GM21786 (cell line): ENCODE measurements around the gene SPTB.

Experiments
- ATAC-seq: cut with Tn5 transposase; IDR thresholded peaks from one replicate; pipeline ENCODE4 v1.9.1; 2021; ENCODE audit not compliant: unreplicated experiment

The SPTB gene

DNA sequence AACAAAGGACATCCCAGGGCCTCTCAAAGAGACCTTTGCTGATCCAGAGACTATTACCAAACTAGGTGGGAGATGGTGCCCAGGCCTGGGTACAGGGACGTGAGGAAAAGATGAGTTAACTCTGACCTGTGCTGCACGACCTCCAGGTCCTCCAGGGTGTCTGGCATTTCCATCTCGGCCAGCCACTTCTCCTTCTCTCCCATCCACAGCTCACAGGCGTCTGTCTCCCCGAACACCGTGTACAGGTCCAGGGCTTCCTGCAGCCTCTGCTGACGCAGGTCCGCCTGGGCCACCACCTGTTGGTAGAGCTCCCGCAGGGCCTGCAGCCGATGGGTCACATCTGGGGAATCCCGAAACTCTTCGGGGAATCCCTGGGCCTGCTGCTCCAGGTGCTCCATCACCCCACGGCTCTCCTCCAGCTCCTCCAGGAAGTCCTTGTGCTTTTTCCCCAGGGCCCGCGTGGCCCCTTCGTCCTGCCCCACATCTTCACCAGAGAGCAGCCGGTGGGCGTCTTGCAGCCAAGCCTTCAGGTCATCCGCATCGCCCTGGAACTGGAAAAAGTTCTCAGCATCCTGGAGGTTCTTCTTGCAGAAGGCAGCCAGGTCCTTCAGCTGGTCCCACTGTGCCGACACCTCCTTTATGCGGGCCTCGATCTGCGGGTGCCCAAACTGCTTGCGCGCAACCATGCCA is 86.7 kb downstream of the SPTB start:
- ATAC-seq, result no peak

DNA sequence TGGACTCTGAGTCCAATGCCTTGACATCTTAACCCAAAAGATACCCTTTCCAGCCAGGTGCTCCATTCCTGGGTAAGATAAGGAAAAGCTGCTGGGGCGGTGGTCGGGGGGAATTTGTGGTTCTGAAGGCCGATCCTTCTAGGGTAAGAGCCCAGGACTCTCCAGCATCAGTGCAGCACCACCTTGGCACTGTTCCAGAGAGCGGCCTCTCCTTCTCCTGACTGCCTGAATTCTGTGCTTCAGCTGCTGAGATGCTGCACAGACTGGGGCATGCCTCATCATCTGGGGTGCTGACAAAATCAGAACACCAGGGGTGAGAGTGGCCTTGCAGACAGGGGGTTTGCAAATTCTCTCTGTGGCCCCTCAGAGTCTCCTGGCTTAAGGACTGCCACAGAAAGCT is 87.5 kb downstream of the SPTB start:
- ATAC-seq, result no peak

DNA sequence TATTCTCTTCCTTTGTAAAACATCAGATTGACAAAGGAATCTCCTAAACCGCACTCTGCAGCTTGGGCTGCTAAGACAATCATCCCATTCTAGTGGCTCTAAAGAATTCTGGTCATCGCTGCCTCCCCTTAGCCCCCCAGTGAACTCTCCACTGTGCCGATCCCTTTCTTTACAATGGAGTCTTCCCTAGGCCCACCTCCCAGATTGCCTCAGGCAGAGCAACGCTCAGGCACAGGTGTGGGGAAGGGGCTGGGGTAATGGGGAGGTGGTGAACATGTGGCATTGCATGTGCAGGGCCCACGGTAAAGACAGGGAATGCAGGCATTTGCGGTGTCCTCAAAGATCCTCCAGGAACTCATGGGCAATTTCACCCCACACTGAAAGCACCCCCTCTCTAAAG is 89.2 kb downstream of the SPTB start:
- no peak for ATAC-seq

DNA sequence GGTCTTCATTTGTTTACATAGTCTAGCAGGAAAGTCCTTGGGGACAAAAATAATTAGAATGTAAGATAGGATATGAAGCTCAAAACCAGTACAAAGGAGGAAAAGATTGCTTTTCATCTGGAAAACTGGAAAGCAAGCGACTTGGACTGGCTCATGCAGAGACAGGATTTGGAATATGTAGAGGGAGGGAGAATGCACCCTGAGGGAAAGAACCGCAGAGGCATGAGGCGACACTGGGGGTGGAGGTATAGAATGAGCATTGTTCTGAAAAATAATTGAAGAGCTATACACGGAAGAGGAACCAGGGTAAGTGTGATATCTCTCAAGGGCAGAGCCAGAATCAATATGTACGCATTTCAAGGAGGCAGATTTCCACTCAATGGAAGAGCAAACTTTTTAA is 90.0 kb downstream of the SPTB start:
- no peak for ATAC-seq

DNA sequence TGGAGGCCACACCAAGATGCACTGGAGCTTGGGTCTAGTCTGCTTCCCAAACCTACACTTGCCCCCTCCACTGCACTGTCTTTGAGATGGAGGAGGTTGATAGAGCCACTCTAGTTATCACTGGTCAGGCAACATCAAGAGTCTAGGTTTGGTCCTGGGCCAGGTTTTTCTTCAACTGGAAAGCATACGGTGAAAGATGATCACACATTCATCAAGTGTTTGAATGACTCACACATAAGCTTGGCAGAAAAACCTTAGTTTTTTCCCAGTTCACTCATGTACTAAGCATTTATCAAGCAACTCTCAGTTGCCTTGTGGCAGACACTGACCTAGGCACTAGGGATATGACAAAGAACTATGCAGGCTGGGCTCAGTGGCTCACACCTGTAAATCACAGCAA is 91.0 kb downstream of the SPTB start:
- no peak for ATAC-seq

DNA sequence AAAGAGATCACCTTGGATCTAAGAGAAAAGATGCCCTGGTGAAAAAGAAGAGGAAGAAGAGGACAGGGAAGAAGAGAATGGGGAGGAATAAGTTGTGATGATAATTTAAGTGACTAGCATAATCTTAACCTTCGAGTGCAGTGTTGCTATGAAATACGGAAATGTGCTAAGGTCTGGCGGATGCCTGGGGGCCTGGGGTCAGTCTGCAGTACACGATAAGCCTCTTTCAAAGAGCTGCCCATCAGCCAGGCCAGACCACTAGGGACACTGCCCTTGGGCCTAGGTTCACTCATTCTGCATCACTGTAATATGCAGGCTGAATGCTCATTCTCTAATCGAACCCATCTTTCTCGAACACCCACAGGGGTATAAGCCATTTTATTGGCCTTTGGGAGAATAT is 92.1 kb downstream of the SPTB start:
- ATAC-seq, result no peak

DNA sequence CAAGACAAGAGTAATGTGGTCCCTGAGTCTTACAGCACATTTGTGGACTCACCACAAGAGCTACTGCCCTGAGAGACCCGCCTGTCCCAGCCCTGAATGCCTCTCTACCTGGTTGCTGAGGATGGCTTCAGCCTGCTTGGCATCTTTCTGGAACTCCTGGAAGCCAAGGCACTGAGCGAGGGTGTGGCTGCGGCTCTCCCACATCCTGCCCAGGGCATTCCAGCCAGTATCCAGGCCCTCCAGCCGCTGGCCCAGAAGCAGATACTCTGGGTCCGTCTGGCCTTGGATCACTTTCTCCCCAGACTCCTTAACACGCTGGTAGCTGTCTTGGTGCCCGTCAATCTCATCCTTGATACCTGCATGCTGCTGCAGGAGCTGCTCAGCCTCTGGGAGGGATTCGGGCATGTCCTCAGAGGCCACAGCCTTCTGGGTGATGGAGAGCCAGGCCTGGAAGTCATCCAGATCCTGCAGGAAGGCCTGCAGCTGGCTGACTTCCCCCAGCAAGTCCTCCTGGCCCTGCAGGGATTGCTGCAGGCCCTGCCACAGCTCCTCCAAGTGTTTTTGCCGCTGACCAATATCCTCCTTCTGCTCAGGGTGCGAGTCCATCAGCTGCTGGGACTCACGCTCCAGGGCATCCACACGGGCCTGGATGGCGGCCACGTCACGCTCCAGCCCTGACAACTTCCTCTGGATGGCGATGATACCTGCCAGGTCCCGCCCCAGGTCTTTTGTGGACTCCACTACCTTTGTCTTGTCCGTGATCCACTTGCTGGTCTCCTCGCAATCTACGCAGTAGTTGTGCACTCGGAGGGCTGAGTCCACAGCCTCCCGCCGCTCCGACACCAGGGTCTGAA is 93.2 kb downstream of the SPTB start:
- ATAC-seq, result no peak

DNA sequence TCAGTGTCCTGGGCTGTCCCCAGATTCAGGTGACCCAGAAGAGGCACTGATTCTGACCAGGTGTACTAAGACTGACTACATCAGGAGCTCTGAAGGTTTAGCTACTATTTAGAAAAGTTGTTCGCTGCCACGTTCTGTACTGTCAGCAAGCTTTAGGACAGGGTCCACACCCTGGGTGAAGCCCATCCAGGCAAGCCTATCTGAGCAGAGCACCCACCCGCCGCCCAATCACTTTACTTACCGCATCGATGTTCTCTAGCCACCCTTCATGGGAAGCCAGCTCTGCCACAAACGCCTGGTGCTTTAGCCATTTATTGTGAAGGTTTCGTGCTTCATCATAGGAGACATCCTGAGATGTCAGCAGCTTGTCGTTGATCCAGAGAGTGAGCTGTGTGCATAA is 95.7 kb downstream of the SPTB start:
- ATAC-seq, result no peak

DNA sequence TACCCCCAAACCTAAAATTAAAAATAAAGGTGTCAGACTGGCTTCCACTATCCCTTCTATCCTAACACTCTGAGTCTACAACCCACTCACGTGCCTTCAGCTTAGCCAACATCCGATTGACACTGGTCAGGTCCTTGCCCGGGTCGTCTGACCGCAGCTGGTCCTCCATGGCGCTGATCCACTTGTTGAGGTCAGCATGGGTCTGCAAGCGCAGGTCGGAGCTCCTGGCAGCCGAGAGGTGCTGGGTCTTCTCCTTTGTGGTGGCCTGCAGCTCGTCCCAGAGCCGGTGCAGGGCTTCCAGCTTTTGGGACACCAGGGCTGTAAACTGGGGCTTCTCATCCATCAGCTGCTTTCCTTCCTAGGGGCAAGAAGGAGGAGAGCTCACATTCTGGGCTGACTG is 97.5 kb downstream of the SPTB start:
- ATAC-seq, result no peak

DNA sequence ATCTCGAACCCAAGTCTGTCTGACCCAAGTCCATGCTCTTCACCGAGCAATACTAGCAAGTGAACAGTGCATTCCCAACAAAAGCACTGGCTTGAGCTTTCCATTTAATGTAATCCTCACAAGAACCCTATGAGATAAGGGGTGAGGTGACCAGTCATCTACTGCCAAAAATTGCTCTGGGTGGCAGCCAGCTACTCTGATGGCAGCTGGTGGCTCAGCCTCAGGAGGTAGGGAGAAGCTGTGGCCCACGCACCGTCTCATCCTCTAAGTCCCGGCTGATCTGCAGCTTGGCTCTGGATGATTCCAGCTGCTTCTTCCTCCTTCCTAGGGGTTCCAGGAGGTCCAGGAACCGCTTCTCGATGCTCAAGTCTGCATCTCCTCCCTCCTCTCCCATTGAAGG is 100.2 kb downstream of the SPTB start:
- no peak for ATAC-seq

DNA sequence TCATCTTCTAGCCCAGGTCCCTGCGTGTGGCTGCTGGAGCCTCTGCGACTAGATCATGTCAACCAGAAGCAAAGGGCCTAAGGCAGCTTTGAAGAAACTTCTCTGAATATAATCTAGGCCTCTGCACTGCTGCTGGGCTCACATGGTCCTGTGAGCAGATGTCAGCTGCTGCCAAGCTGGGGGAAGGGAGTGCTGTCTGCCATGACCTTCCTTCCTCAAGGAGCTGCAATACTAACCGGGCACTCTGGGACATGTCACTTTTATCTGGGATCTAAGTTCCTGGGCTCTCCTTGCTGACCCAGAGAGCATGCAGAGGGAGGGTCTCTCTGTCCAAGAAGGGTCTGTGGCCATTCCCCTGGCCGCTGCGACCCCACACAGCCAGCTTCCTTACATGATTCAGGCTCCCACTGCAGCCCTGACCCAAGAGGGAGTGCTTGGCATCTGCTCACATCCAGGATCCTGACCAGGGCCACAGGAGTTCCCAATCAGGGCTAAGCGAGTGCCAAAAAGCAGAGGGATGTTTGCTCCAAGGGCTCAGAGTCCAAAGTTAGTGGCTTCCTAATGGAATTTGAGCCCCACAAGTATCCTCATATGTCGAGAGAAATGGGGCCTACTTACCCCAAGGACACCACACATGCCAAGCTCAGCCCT is 101.5 kb downstream of the SPTB start:
- ATAC-seq, result no peak

DNA sequence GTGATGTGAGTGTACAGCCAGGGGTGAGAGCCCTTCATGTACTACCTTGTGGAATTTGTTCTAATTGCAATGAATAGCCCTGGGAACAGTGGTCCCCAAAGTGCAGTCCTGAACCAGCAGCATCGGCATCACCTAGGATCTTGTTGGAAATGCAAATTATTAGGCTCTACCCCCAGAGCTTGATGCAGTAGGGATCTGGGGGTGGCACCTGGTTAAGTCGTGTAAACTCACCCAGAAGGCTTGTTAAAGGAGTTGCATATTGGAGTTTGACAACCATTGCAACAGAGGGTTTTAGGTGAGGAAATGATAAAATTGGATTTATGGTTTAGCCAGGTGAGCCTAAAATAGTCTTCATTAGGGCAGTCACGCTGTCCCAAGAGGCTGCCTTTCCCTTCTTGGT is 102.2 kb downstream of the SPTB start:
- no peak for ATAC-seq

DNA sequence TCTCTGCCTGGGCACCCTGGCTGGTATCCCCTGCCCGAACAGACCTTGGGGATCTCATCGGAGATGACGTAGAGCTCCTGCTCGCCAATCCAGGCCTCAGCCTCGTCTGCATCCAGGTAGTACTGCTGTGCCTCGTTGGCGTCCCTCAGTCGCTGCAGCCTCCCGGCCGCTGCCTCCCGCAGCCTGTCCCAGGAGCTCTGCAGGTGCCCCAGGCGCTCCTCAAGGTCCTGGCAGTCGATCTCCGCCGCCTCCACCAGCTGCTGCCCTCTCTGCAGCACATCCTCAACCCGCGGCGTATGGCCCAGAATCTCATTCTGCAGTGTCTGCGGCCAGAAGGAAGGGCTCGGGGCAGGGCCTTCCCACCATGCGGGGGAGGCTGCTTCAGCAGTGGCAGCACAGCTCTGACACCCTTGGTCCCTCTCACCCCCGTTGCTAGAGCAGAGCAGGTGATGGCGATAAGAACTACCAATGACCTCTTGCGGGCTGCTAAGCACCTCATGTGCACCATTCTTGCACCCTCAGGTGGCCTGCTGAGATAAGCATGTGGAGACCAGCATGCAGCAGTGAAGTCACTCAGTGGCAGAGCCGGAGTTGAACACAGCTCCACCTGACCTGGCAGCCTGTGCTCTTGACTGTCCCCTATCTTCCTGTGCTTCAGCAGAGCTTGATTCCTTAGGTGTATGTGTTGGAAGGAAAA is 104.5 kb downstream of the SPTB start:
- ATAC-seq, result no peak

DNA sequence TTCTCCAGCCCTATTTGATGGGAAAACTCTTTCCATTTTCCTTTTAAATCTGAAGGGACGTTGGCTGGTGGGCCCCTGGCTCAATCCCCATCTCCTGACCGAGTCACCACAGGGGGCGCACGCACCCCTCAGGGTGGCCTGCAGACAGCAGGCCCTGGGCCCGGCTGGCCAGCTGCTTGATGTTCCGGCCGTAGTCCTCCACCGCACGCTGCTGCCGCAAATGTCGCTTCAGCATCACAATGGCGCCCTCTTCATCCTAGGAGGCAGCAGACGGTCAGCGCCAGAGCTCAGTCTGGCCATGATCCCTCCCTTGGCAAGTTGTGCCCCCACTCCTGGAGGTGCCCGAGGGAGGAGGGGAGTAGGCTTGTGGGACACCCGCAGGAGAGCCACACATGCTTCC is 105.4 kb downstream of the SPTB start:
- ATAC-seq, result no peak

DNA sequence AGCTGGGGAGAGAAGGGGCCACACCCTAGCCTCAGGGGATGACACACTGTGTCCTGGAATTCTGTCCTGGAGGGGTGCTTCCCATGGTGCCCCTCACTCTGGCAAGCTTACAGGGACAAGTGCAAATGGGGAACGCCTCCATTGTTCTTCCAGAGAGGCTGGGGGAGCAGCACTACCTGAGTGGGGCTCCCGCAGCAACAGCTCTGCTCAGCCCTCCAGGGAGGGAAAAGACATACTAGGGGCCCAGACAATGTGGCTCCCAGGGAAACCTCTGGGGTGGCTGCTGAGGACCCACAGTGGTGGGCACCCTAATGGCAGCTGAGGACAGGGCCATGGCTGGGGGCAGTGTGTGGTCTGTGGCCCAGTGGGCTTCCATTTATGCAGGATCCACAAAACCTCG is 106.1 kb downstream of the SPTB start:
- no peak for ATAC-seq

DNA sequence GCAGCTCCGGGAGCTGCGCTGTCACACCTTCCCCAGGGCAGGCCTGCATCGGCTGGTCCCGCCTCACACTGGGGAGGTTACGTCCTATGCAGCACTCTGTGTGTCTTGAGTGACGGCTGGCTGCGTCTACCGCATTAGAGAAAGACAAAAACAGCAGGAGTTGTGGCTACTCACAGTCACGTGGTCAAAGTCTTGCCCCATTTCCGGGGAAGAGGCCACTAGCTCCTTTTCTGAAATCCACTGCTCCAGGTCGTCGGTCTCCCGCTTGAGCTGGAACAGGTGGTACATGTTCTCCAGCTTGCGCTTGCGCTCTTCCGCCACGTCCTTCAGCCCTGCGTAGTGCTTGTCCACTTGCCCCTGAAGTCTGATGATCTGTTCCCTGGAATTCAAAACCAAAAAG is 106.7 kb downstream of the SPTB start:
- ATAC-seq, result no peak

DNA sequence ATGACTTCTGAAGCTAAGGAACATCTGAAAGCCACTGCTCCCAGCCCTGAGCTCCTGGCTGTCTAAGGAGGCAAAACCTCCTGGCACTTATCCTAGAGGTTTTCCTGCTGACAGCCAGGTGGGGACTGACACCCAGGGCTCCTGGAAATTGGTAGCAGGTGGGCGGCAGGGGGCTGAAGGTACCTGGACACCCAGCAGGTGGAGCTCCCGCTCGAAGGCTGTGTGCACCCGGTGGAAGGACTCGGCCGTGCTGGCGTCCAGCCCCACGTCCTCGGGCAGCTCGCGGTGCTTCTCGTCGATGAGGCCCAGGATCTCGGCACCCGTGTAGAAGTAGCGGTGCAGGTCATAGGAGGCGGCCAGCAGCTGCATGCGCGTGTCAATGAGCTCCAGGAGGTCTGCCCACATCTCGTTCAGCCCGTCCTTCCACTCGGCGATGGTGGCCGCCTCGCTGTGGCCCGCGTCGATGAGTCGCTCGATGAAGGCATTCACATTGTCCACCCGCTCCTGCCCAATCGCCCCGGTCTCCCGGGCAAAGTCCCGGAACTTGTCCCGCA is 107.2 kb downstream of the SPTB start:
- ATAC-seq, result no peak

DNA sequence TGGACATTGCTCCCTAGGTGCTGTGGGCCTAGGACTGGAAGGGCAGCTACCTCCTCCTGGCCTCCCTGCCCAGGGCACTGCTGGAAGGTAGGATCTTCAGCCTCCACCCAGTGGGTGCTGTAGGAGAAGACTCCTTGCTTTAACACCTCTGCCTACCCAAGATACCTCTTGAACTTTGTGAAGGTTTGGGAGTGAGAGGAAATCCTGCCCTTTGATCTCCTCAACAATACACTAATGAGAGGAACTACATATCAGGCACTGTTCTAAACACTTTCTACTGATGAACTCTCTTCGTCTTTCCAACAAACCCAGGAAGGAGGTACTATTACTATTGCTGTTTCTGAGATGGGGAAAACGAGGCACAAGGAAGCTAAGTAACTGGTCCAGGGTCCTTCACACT is 108.5 kb downstream of the SPTB start:
- ATAC-seq, result no peak

DNA sequence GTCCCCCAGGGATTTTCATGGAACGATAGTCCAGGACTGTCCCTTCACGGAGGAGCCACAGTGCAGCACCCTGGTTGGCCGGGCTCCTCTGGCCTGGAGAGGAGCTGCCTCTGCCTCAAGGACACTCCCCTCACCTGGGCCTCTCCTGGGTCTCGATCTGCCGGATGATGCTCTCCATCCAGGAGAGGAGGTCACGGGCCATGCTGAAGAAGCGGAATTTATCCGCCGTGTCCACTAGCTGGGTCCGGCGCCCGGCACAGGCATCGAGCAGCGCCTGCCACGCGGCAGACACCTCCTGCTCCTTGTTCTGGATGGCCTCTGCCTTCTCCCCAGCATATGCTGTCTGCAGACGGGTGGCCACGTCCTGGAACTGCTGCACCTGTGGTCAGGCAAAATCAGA is 109.0 kb downstream of the SPTB start:
- no peak for ATAC-seq

DNA sequence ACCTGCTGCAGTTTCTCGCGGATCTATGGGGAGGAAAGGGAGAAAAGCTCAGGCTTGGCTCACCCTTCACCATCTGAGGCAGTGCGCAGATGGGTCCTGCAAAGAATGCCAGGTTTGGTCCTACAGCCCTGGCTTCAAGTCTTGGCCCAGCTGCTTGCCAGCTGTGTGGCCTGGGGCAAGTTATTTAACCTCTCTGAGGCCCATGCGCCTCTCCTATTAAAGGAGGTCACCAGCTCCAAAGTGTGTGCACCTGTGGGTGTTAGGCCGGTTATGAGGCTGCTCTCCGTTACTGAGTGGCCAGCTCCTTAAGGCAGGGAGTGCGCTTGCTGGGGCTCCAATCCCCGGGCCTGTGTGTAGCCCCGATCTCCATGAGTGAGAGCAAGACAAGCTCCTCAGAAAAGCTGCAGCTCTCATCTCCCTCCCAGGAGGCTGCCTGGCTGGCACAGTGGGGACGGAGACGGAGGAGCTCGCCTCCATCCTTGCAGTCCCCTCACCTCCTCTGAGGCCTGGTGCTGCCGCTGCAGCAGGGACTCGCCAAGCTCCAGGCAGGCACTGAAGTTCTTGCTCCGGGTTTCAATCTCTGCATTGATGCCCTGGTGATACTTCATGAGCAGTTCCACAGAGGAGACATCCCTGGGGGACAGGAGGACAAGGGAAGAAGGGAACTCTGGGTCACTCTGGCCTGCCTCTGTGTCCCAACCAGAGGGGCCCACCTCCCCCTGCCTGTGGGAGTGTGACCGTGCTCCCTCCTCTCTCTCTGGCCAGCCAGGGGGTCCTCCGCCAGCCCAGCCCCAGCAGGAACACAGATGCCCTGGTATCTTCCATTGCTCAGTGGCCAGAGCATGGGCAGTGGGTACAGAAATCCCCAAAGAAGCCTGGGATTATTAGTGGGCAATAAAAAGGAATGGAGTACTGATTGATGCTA is 110.3 kb downstream of the SPTB start:
- no peak for ATAC-seq
